ENCODE data around the gene ZNF718. TPM values are rescaled to one million over a fixed set of nuclear protein-coding genes. Genes with fewer than 3 reads are reported as not detected.

The ZNF718 gene
- total RNA-seq, 1 experiment from 2014 or later, result 3.2 TPM

GRCh38 chr4:114149-114548 is 10.2 kb upstream of the ZNF718 start:
- no peaks in the 10 kb centered on the region for H3K36me3 ChIP-seq (ENCODE audit: low read depth, low read length)
- no peak overlapping the region for H3K27ac ChIP-seq (ENCODE audit: low read length)
- H3K9ac ChIP-seq (ENCODE audit: low read length), result no peak overlapping the region
- ATAC-seq (no peak; the same call in 1 of the 2 replicates), DNase-seq (peak; percentile 14)
- no peaks in the 10 kb centered on the region for H3K9me2 ChIP-seq (replicated peaks; ENCODE audit: low read length)
- H3K79me2 ChIP-seq (ENCODE audit: low read length), result no peaks in the 10 kb centered on the region
- BruUV-seq (replicated peaks), result no TSS peak
- TF ChIP-seq CTCF (conservative IDR thresholded peaks at IDR 0.05; ENCODE audit: low read depth, low read length) (no peak), EZH2 (IDR thresholded peaks at IDR 0.05; ENCODE audit: low read length, unreplicated experiment) (no peak), EZH2phosphoT487 (IDR thresholded peaks at IDR 0.05; ENCODE audit: borderline replicate concordance, low read length) (no peak)
- ChIA-PET CTCF (no interaction called here), POLR2A (ENCODE audit: unreplicated experiment) (no interaction called here)
- H3K4me3 ChIP-seq (ENCODE audit: low read length), result no peak overlapping the region
- no peak overlapping the region for H2AFZ ChIP-seq (ENCODE audit: low read length)
- intact Hi-C loops (cut with micrococcal nuclease), result no loop called here
- no peaks in the 10 kb centered on the region for H3F3A ChIP-seq (ENCODE audit: low read length, unreplicated experiment)
- no peaks in the 10 kb centered on the region for H4K20me1 ChIP-seq (ENCODE audit: low read length)
- no peak overlapping the region for H3K4me2 ChIP-seq (ENCODE audit: low read length)
- no peaks in the 10 kb centered on the region for H3K4me1 ChIP-seq (ENCODE audit: insufficient read depth, low read length)
- no peaks in the 10 kb centered on the region for H3K27me3 ChIP-seq (ENCODE audit: low read length)
- no peaks in the 10 kb centered on the region for H3K9me3 ChIP-seq (ENCODE audit: low read length)

- Histone ChIP-seq H3K27ac (ENCODE audit: low read length) (no peak overlapping the region), H3K27me3 (ENCODE audit: low read length) (no peaks in the 10 kb centered on the region), H3K4me1 (ENCODE audit: insufficient read depth, low read length) (no peaks in the 10 kb centered on the region), H2AFZ (ENCODE audit: low read length) (no peak overlapping the region), H3F3A (ENCODE audit: low read length, unreplicated experiment) (no peaks in the 10 kb centered on the region), H3K9me3 (ENCODE audit: low read length) (no peaks in the 10 kb centered on the region), H3K9ac (ENCODE audit: low read length) (no peak overlapping the region), H3K79me2 (ENCODE audit: low read length) (no peaks in the 10 kb centered on the region), H4K20me1 (ENCODE audit: low read length) (no peaks in the 10 kb centered on the region), H3K4me3 (ENCODE audit: low read length) (no peak overlapping the region), H3K4me2 (ENCODE audit: low read length) (no peak overlapping the region), H3K36me3 (ENCODE audit: low read depth, low read length) (no peaks in the 10 kb centered on the region), H3K9me2 (replicated peaks; ENCODE audit: low read length) (no peaks in the 10 kb centered on the region)
- ATAC-seq, result no peak
- DNase-seq, result no peak
- BruUV-seq (replicated peaks), result no TSS peak
- ChIA-PET CTCF (no interaction called here), POLR2A (ENCODE audit: unreplicated experiment) (no interaction called here)
- intact Hi-C loops (cut with micrococcal nuclease), result no loop called here
- TF ChIP-seq EZH2 (IDR thresholded peaks at IDR 0.05; ENCODE audit: low read length, unreplicated experiment), result no peak
- no peak for TF ChIP-seq EZH2phosphoT487 (IDR thresholded peaks at IDR 0.05; ENCODE audit: borderline replicate concordance, low read length)
- no peak for TF ChIP-seq CTCF (conservative IDR thresholded peaks at IDR 0.05; ENCODE audit: low read depth, low read length)
These were observed 7.8 kb upstream of the ZNF718 start for GRCh38 chr4:116499-116898.

- Histone ChIP-seq H3K9ac (ENCODE audit: low read length) (no peak overlapping the region), H3K9me2 (replicated peaks; ENCODE audit: low read length) (no peaks in the 10 kb centered on the region), H3K4me1 (ENCODE audit: insufficient read depth, low read length) (no peaks in the 10 kb centered on the region), H3K4me2 (ENCODE audit: low read length) (no peak overlapping the region), H3K36me3 (ENCODE audit: low read depth, low read length) (peaks cover 2% of the 10 kb centered on the region), H3K4me3 (ENCODE audit: low read length) (no peak overlapping the region), H3K27me3 (ENCODE audit: low read length) (no peaks in the 10 kb centered on the region), H3F3A (ENCODE audit: low read length, unreplicated experiment) (no peaks in the 10 kb centered on the region), H3K79me2 (ENCODE audit: low read length) (peaks cover 11% of the 10 kb centered on the region), H3K9me3 (ENCODE audit: low read length) (no peaks in the 10 kb centered on the region), H2AFZ (ENCODE audit: low read length) (no peak overlapping the region), H4K20me1 (ENCODE audit: low read length) (no peaks in the 10 kb centered on the region), H3K27ac (ENCODE audit: low read length) (no peak overlapping the region)
- ATAC-seq (no peak), DNase-seq (no peak)
- no peak for TF ChIP-seq EZH2phosphoT487 (IDR thresholded peaks at IDR 0.05; ENCODE audit: borderline replicate concordance, low read length)
- no peak for TF ChIP-seq CTCF (conservative IDR thresholded peaks at IDR 0.05; ENCODE audit: low read depth, low read length)
- no peak for TF ChIP-seq EZH2 (IDR thresholded peaks at IDR 0.05; ENCODE audit: low read length, unreplicated experiment)
- POLR2A ChIA-PET (ENCODE audit: unreplicated experiment), result no interaction called here
- CTCF ChIA-PET, result no interaction called here
- no TSS peak for BruUV-seq (replicated peaks)
- intact Hi-C loops (cut with micrococcal nuclease), result no loop called here
These were observed 3.7 kb upstream of the ZNF718 start for GRCh38 chr4:120616-121015.

Data from PC-3 (cell line).